PFSK-1 (cell line): ENCODE data around the gene ANO3.

Experiments
- POLR2AphosphoS5 ChIP-seq: IDR thresholded peaks from 2 replicates; pipeline ENCODE4 v1.6.1; 2012; ENCODE audit warnings: low read depth, mild to moderate bottlenecking, control low read depth, low read length, moderate library complexity
- REST ChIP-seq, 2 experiments: IDR thresholded peaks; 2 replicates each; pipeline versions ENCODE4 v1.6.1 to v1.8.0; 2011 to 2012; ENCODE audit warnings: low read depth in 2 of 2, low read length in 2 of 2, control low read depth in 1 of 2, inconsistent platforms in 1 of 2, mild to moderate bottlenecking in 1 of 2, moderate library complexity in 1 of 2; ENCODE audit not compliant: insufficient read depth in 1 of 2
- TAF1 ChIP-seq: IDR thresholded peaks from 2 replicates; pipeline ENCODE4 v1.6.1; 2012; ENCODE audit warnings: low read length, control low read depth, borderline replicate concordance; ENCODE audit not compliant: insufficient read depth

GRCh38 chr11:26322335-26323067 is 9.4 kb upstream of the ANO3 start:
- TF ChIP-seq TAF1 (no peak), REST (IDR thresholded peaks at IDR 0.05; ENCODE audit: insufficient read depth in 1 of 2, low read depth in 2 of 2, low read length in 2 of 2) (no peak), POLR2AphosphoS5 (no peak)
